ENCODE results near the gene CLCN4.

CLCN4 gene

DNA sequence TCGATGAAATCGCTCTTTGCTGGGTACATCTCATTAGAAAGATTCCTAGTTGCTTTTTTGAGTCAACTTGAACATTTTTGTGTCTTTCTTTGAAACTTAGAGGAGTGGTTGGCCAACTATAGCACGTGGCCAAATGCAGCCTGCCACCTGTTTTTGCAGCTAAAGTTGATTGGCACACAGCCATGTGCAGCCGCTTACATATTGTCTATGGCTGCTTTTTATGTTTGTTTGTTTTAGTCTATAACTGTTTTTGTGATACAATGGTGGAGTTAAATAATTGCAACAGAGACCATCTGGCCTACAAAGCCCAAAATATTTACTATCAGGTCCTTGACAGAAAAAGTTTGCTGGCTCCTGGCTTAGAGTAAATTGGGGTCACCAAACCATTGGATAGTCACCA is 86.3 kb downstream of the CLCN4 start:
- DNase-seq (ENCODE audit: low read depth in 2 of 2), result no peak

- no peak for DNase-seq (ENCODE audit: low read depth in 2 of 2)
These were observed 88.3 kb downstream of the CLCN4 start for GRCh38 chrX:10244915-10245622.

DNA sequence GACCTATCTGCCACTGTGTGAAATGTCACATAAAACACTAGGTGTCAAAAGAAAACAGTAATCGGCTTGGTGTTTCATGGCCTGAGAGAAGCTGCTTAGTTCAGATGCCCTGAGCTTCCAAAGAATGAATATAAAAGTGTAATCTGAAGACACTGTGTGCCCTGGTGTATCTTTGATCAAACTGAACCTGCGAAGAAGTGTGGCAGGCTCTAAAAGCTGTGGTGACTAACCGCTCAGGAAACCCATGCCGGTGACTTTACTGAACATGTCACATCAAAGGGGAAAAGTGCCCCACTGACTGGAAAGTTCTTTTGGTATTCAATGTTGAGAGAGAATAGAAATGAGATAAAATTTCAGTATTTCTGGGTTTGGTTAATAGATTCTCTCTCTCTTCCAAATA is 89.1 kb downstream of the CLCN4 start:
- no peak for DNase-seq (ENCODE audit: low read depth in 2 of 2)

- no peak for DNase-seq (ENCODE audit: low read depth in 2 of 2)
These were observed 89.5 kb downstream of the CLCN4 start for GRCh38 chrX:10246297-10246696.

- DNase-seq (ENCODE audit: low read depth in 2 of 2), result no peak
These were observed 90.1 kb downstream of the CLCN4 start for GRCh38 chrX:10246846-10247245.

DNA sequence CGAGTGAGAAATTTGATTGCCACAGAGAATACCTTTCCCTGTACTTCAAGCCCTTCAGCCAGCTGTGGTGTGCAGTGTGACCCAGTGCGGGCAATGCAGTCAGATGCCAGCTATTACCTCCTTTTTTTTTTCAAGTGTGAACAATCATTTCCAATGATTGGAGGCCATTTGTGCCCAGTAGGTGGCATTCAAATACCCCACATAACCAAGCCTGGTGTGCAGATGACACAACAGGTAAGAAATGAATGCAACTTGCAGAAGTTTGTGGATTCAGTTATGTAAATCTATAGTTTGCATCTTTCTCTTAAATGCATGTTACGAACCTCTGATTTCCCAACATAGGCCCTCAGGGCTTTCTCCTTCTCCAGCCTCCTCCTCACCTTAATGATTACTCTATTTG is 98.0 kb downstream of the CLCN4 start:
- DNase-seq (ENCODE audit: low read depth in 2 of 2), result no peak

DNA sequence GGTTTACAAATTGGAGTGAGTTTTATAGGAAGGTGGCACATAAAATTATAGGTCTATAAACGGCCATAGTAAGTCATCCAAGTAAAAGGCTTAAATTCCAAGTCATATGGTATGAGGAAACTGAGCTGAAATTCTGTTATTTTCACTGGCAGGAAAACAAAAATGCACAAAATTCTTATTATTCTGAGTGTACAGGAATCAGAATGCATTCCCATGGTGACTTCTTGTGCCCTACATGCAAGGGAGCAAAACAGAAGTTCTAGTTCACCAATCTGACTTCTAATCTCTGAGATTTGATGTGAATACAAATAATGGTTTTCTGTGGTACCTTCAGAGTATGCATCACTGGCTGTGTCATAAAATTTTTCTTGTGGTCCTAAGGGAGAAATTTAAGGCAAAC is 102.9 kb downstream of the CLCN4 start:
- no peak for DNase-seq (ENCODE audit: low read depth in 2 of 2)

DNA sequence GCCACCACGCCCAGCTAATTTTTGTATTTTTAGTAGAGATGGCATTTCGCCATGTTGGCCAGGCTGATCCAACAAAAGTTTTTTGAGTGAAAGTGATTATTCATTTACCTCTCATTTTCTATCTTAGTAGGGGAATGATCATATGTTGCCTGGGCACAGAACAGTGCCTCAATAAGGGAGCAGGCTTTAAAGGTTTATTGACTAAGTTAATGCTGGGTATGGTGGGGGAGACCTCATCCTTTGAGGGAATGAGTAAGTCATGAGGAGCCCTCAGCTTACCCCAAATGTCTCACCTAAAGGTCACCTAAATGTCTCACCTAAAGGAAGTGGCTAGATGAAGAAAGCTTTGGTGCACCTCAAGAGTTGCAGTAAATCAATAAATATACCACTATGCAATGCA is 109.0 kb downstream of the CLCN4 start:
- no peak for DNase-seq (ENCODE audit: low read depth in 2 of 2)

- DNase-seq (ENCODE audit: low read depth in 2 of 2), result no peak
These were observed 121.9 kb downstream of the CLCN4 start for GRCh38 chrX:10278716-10279115.

GRCh38 chrX:10280071-10280470 is 123.3 kb downstream of the CLCN4 start:
- DNase-seq (ENCODE audit: low read depth in 2 of 2), result no peak

- no peak for DNase-seq (ENCODE audit: low read depth in 2 of 2)
These were observed 125.7 kb downstream of the CLCN4 start for GRCh38 chrX:10282490-10282889.

DNA sequence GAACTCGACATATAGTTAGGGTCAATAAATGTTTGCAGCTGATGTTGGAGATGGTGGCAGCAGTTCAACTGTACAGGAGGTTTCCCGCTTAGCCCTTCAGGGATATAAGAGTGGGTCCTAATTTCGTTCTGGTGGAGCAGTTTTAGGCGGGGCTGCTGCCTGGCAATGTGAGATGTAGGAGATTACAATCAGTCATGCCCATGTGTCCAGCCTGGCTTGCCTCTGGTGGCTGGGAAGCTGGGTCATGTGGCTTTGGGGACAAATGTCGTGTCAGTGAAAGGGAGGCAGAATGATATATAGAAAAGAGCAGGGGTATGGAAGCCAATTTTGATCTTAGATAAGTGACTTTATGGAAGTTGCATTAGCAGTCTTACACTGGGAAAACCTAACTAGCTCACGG is 129.4 kb downstream of the CLCN4 start:
- no peak for DNase-seq (ENCODE audit: low read depth in 2 of 2)

Data from stimulated activated CD4-positive, alpha-beta T cell treated with anti-CD3 and anti-CD28 coated beads, Interleukin-4, amount 100 ng/mL, for 48 hours (primary cell).